Left hindlimb (tissue), 1 donor: ENCODE measurements around the gene TYW3.

Source experiments
- DNase-seq: peaks from one replicate; pipeline ENCODE4 v3.0.0-alpha.2; 2018

TYW3 gene, protein sequence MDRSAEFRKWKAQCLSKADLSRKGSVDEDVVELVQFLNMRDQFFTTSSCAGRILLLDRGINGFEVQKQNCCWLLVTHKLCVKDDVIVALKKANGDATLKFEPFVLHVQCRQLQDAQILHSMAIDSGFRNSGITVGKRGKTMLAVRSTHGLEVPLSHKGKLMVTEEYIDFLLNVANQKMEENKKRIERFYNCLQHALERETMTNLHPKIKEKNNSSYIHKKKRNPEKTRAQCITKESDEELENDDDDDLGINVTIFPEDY

DNA sequence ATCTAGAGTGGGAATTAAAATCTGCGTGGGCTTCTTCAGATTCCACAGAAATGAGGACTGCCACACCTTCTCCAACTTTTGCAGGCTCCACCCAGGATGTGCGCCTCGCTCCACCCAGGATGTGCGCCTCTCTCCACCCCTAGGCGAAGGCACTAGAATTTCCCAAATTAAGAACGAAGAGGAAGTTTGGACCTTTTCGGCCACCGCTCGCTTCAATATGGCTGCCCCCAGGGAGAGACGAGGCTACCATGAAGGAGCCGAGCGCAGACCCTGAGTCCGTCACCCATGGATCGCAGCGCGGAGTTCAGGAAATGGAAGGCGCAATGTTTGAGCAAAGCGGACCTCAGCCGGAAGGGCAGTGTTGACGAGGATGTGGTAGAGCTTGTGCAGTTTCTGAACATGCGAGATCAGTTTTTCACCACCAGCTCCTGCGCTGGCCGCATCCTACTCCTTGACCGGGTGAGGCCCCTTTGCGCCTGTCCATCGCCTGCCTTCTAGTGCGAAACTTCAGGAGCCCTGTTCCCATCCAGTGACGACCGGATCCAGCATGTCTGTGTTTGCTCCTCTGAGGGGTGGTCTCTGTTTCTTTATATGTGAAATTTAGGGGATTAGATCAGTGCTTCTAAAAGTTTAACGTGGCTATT, at the start of gene TYW3, which contains the start of gene CRYZ:
Gene TYW3 (plus strand): TSS at position 193 of the 644 bp plus-strand sequence. CDS start 93 bp downstream, at position 286.
Gene CRYZ (minus strand): TSS at position 91 of the 644 bp plus-strand sequence. CDS start 8,229 bp downstream, outside the sequence.
- peak; percentile 95 for DNase-seq

DNA sequence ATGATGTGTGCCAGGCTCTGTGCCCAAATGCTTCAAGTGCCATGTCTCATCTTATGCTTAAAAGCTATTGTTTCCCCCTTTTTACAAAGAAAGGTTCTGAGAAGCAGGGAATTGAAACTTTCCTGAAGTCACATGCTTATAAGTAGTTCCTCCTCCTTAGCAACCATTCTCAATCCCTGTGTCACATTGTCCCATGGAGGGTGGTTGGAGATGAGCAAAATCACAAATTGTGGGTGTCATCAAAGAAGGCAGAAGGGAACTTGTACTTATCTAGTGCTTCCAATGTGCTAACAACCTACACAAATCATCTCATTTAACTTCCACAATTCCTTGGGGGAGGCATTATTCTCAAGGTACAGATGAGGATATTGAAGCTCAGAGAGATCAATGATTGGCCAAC, 49.3 kb upstream of the TYW3 start:
- no peak for DNase-seq

DNA sequence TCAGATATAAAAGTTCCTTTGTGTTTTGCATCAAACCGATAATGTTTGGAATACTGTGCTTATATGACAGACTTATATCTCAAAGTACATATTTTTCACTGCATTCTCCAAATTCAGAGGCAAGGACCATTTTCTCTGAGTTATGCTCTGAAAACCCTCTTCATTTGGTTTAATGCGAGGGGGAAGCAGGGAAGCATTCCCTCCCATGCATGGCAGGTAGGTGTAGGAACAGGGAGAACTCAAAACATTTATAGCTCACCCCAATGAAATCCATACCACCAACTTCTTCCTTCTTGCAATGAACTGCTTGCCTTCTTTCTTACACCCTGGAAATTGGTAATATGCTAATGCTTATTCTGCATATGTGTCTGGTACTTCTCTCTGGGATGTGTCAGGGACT, 48.7 kb upstream of the TYW3 start:
- DNase-seq: no peak

DNA sequence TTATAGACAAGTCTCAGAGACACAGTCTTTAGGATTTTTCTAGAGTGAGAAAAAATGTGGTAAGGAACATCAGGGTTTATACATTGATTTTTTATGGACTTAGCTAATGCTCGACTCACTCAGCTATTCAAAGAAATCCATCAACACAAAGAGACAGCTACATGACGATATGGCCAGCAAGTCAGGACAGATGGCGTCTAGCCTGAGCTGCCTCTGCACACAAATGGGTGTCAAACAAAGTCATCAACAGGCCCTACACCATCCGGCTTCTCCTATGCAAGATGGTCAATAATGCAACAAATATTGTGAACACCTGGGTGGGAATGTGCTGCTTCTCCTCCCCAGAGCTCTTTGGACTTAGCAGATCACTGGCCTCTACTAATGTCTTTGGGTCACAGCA, 46.0 kb upstream of the TYW3 start:
- DNase-seq: no peak

DNA sequence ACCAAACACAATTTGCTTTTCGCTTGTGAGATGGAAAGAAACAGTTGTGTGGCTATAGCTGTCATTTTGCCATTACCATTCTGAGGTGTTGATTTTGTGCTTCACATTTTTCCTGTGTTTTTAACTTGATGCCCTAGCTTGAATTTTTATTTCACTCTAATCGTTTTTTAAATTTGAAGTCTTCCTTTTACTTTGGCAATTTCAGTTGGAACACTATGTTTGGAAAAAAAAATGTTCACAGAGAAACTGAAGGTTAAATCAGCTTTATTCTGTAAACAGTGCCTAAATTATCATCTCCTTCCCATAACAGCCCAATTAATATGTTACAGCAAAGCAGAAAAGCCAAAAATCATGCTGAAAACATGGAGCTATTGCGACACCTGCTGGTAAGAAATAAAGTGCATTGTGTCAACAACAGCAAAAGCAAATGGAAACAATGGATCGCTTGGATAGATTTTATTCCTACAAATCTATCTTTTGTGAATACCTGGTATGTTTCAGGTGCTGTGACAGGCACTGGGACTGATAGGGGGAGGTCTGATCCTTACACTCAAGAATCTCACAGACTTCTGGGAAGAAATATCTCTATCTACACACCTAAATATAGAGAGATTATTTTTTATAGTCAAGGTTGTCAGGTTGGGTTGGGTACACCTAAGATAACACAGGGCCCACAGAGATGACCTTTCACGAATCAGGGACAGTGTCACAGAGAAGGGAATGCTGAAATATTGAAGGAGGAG, 43.2 kb upstream of the TYW3 start:
- no peak for DNase-seq

DNA sequence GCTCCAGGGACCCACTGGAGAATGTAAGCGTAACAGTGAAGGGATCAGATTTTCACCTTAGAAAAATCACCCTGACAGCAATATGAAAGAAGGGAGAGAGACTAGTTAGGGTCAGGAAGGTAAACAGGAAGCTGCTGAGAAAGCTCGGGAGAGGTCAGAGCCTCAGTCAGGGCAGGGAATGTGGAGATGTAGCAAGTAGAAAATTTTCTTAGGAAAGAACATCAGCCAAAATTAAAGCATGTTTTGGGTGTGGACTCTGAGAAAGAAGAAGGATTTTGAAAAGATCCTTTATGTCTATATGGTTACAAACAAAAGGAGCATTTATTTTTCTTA, 42.6 kb upstream of the TYW3 start:
- no peak for DNase-seq

DNA sequence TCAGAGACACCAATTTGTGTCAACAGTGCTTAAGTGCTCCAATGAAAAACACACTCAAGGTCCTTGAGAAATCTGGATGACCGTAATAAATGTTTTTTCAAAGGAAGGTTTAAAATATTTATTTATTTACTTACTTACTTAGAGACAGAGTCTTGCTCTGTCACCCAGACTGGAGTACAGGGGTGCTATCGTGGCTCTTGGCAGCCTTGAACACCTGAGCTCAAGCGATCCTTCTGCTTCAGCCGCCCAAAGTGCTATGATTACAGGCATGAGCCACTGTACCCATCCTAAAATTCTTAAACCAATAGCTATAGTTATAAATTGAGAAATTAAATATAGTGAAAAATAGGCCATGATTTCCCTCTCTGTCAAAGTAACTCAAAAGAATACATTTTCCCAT, 42.0 kb upstream of the TYW3 start:
- DNase-seq: no peak

DNA sequence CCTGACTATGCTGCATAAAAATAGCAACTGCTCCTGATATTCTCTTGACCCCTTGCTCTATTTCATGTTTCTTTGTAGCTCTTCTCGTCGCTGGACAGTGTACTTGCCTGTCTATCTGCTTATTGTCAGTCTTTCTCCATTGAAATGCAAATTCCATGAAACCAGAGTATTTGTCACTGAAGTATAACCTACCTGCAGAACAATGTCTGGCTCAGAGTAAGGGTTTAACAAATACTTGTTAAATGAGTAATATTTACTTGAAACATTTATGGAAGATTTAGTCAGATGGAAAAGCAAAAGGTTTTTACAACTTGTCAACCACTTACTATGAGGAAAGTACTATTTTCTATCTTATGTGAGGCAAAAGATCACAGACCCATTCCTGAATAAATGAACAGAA, 39.5 kb upstream of the TYW3 start:
- DNase-seq: no peak

DNA sequence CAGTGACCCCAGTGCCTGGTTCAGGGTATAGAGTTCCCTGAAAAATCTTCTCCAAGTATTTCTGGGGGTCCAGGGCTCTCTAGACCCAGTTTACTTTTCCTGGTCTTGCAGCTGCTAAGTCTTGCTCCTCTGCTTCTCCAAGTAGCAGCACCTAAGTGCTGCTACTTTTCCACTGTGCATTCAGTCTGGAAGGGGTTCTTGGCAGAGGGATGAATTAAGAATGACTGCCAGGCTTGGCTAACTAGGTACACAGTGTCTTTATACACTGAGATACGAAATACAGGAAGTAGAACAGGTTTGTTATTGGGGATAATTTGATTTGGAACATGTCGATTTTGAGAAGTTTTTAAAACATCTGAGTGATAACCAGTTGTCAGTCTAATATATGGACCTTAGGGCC, 35.1 kb upstream of the TYW3 start:
- no peak for DNase-seq

DNA sequence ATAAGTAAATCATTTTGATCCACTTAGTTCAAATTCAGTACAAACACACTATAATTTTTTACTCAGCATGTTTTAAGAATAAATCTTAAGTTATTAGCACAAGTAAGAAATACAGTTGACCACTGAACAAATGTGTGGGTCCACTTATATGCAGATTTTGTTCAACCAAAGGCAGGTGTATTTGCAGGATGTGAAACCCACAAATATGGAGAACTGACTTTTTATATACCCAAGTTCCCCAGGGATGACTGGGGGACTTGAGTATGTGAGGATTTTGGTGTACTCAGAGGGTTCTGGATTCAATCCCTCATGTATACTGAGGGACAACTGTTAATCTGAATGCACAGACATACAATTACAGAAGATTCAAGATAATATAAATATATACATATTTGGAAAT, 33.6 kb upstream of the TYW3 start:
- DNase-seq: no peak

DNA sequence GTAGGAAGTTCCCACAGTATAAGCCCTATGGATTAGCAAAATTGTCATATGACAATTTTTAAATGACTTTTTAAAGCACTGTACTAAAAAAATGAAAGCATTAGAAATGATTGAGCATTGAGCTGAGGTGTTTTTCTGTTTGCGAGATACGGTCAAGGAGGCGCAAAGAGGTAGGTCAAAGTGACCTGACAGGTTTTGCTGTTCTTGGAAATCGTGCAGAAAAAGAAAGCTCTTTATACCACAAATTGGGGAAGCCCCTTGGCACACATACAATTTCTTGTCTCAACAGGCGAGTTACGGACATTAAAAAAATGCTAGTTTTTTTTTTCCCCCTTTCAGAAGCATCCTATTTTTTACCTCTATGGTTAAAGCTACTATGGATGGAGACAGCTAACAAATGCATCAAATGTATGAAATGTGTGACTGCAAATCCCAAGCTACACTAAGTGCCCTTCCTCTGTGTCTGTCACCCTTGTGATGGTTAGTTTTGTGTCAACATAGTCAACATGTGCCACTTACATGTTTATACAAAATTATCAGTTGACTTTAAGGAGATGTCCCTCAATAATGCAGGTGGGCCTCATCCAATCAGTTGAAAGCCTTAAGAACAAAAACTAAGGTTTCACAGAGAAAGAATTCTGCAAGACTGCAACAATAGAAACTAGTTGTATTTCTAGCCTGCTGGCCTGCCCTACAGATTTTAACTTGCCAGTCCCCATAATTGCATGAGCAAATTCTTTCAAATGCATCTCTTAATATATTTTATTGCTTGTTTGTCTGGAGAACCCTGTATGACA, 29.4 kb upstream of the TYW3 start:
- DNase-seq: no peak

DNA sequence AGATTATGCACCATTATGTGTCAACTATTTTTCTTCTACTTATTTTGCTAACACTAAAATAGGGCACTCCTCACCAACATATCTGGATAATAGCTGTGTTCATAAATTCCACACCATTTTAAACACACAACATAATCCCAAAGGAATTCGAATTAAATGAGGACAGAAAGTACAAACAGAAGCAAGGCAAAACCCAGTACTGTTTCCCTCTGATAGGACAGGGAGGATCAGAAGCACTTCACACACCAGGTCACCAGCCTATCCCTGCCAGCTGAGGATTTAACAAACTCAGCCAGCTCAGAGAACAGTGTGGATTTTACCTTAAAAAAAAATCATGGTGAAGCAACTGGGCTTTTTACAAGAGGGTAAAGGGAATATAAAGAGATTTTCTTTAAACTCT, 20.1 kb upstream of the TYW3 start:
- no peak for DNase-seq

DNA sequence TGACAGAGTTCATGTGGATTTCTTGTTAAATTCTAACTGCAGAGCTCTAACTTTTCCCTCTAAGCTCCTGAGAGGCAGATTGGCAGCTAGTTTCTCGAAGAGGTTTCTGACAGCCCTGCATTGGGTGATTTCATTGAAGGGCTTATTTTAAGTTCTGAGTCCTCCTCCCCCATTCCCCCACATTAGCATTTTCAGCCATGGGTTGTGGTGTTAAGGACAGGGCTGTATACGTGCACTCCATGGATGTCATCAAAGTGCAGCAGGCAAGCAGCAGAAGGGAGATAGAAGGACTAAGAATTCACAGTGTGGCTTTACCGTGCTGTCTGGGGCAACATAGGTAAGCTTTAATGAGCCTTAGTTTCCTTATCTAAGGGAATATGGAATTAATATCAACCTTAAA, 19.1 kb upstream of the TYW3 start:
- no peak for DNase-seq

DNA sequence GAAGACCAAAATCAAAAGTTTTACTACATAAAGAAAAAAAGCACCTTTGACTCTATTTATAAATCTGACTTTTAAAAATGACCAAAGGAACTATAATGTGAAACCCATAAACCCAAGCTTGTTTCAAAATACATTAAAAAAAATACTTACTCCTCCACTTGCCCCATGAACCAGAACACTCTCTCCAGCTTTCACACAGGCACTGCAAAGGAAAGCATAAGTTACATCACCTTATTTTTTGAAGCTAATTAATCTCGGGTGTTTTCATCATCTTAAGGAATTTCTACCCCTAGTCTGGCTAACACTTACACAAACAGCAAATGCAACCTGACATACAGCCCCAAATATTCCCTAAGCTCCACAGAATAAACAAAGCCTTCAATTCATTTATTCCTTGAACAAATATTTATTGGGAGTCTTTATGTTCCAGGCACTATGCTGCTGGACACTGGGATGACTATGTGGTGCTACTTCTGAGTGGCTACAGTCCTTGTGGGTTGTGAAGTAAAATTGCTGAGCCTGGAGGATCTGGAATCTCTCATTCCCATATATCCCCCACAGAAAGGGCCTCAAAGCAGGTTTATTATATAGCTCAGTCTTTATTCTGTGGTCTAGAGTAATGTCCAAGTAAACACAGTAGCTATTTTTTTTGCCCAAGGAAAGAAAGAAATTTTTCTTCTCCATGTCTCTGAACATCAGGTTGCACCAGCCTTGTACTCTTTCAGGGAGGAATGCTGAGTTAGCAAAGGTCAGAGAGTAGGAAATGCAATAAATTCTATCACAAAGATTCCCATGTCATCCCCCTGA, 18.3 kb upstream of the TYW3 start:
- DNase-seq: no peak

DNA sequence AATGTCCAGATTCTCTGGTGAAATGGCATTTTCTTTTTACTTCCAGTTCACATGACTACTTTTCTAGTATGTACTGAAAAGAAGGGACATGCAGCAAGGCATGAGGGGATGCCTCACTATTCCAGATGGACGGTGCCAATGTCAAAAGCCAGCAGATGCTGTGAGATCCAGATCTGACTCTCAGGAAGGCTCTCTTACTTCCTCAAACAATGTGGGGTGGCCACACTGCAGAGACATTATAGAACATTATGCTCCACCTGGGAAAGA, 17.8 kb upstream of the TYW3 start:
- DNase-seq: no peak

DNA sequence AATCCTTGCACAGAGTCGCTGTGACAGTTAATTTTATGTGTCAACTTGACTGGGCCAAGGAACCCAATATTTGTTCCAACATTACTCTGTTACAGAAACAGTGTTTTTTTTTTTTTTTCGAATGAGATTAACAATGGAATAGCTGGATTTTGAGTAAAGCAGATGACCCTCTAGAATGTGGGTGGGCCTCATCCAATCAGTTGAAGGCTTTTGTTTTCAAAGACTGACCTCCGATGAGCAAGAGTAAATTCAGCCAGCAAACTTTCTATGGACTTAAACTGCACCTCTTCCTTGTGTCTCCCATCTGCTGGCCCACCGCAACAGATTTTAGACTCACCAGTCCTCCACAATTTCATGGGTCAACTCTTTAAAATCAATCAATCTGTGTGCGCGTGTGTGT, 17.1 kb upstream of the TYW3 start:
- DNase-seq: no peak

DNA sequence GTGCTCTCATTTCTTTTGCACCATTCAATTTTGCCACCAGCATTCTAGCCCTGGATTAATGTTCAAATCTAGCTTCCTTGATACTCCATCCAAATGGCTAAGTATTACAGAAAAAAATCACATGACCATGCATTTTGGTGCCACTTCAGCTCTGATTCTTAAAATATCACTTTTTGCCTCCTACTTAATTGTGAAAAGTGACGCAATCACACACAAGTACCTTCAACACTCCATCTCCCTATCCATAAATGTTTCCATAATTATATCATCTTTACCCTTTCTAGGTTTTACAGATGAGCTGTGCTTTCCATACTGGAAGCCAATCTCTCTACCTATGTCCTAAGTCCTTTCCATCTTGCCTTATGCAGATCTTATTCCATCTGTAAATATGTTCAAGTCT, 16.1 kb upstream of the TYW3 start:
- DNase-seq: no peak

DNA sequence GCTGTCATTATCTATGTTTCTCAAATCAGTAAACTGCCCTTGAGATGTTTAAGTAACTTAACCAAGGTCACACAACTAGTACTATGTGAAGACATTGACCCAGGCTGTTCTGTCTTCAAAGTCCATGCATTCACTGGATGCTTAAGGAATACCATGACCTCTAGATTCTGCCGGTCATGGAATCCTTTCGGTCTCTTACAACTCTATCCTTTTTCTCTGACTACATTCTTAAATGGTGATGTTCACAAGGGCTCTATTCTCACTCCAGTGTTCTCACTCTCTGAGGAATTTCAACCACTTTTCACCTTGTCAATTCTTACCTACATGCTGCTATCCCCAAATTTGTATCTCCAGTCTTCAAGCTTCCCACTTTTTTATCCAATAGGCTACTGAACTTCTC, 15.3 kb upstream of the TYW3 start:
- no peak for DNase-seq

DNA sequence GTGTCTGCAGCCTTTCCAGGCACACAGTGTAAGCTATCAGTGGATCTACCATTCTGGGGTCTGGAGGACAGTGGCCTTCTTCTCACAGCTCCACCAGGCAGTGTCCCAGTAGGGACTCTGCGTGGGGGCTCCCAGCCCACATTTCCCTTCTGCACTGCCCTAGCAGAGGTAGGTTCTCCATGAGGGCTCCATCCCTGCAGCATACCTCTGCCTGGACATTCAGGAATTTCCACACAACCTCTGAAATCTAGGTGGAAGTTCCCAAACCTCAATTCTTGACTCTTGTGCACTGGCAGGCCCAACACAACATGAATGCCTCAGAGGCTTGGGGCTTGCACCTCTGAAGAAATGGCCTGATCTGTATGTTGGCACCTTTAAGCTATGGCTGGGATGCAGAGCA, 6.9 kb upstream of the TYW3 start:
- no peak for DNase-seq

DNA sequence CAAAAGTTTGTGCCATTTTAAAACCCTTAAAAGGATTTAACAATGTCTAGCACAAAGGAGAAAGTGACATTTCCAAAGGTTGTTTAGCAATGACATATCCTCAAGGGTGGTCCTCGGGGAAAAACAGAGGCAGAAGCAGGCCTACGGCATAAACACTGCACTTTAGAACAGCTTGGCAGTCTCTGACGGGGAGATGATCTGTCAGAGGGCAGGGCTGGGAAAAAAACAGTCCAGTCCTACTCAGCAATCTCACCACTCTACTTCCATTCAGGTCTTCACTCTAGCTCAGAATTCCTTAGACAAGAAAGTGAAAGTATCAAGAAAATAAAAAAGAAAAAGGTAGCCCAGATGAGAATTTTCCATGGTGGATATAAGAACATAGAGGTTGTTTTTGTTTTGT, 4.2 kb upstream of the TYW3 start:
- no peak for DNase-seq

DNA sequence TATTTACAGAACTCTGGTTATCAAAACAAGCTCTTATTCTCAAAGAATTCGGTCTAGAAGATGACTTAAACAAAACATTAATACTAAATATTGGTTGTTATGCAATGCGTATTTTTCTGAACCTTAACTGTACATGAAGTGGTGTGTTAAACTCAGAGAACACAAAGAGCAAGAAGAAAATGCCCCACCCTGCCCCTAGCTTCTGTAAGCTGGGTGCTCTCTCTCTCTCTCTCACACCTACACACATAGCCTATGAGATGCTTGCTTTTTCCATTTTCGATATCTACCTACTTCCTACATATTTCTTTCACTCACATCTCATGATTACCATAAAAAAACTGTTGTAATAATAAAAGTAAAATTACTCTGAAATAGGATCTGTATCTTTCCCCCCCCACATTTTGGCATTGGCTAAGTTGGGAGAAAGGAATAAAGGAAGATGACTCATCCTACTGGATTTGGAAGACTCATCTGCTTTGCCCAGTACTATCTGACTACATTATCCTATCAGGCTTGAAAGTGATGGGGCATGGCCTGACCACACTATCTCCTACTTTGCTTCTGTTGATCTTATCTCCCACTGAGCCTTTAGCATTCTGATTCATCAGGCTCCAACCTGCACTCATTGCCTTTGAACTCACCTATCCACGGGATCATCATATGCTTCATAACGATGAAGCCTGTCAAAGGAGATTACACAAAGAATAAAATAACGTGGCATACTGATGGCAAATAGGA, 3.0 kb upstream of the TYW3 start:
- no peak for DNase-seq

DNA sequence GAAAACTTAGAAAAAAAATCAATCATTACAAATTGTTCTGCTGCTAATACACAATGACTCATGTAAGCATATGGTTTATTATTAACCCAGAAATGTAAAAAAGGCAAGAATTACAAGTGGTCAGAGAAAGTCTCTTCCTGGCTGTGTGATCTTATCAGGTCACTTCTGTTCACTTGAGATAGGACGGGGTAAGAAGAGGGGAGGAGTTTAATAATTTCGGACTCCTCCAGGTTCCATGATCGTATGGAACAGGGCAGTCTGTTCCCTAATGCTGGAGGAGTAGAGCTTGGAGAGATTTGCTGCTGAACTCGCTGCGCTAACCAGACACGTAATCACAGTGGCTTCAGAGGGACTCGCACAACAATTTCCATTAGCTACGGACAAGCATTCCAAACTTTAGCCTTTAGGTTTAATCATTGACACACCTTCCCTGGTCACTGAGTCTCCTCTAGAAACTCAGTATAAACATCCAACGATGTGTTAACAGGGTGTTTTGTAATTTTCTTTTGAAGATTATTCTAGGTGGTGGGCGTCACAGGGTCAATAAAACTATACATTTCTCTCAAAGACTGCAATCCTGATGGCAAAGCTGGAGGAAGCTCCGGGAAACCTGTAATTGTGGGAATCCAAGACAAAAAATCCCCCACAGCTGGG, 1.4 kb upstream of the TYW3 start:
- DNase-seq: no peak
